Parathyroid adenoma (tissue), 2 donors: ENCODE results near the gene PPP1R13L.

Experiments used
- H2AFZ ChIP-seq: fragments of 300-600 bp; sonication (generic); one replicate; pipeline ENCODE4 v1.7.0; 2017; ENCODE audit warnings: antibody characterized with exemption, mild to moderate bottlenecking
- H3K27ac ChIP-seq: fragments of 300-600 bp; sonication (generic); one replicate; pipeline ENCODE4 v1.7.0; 2017
- H3K27me3 ChIP-seq: fragments of 300-600 bp; sonication (generic); one replicate; pipeline ENCODE4 v1.7.0; 2017; ENCODE audit warnings: low read length; ENCODE audit not compliant: control insufficient read depth, insufficient read depth
- H3K36me3 ChIP-seq: fragments of 300-600 bp; sonication (generic); one replicate; pipeline ENCODE4 v1.7.0; 2017; ENCODE audit warnings: low read length; ENCODE audit not compliant: control insufficient read depth, insufficient read depth
- H3K4me1 ChIP-seq: fragments of 300-600 bp; sonication (generic); one replicate; pipeline ENCODE4 v1.7.0; 2017; ENCODE audit warnings: control low read depth
- H3K4me2 ChIP-seq: fragments of 300-600 bp; sonication (generic); one replicate; pipeline ENCODE4 v1.7.0; 2017; ENCODE audit warnings: low read length
- H3K4me3 ChIP-seq: fragments of 300-600 bp; sonication (generic); one replicate; pipeline ENCODE4 v1.7.0; 2017; ENCODE audit warnings: low read depth, low read length
- H3K79me2 ChIP-seq: fragments of 300-600 bp; sonication (generic); one replicate; pipeline ENCODE4 v1.7.0; 2017; ENCODE audit warnings: control low read depth
- H3K9ac ChIP-seq: fragments of 300-600 bp; sonication (generic); one replicate; pipeline ENCODE4 v1.7.0; 2017; ENCODE audit warnings: mild to moderate bottlenecking
- H3K9me3 ChIP-seq: fragments of 300-600 bp; sonication (generic); one replicate; pipeline ENCODE4 v1.7.0; 2017; ENCODE audit warnings: low read length; ENCODE audit not compliant: control insufficient read depth
- TF ChIP-seq, protein P1 (sequence below): fragments of 300-600 bp; sonication (generic); IDR thresholded peaks from one replicate; pipeline ENCODE4 v1.7.0; 2017; ENCODE audit warnings: antibody characterized with exemption, mild to moderate bottlenecking
- donor health status: primary hyperparathyroidism.

PPP1R13L gene

DNA sequence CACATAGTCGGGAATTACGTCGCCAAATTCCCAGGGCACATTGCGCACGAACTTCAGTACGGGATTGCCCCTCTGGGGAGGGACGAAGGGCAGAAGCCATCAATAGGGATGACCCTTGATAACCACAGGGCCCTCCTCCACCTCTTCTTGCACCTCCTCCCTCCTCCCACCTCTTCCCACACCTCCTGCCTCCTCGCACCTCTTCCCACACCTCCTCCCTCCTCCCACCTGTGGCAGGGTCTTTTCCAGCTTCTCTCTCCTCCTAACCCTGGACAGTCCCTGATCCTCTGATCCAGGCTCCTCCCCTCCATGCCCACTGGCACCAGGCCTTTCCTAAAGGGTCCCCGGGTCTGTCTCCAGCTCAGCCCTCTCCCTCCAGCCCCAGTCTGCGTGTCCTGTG lies 15.5 kb upstream of the PPP1R13L start:
- H3K36me3 ChIP-seq, result no peaks in the 10 kb centered on the region
- H3K79me2 ChIP-seq, result no peaks in the 10 kb centered on the region
- H3K4me3 ChIP-seq, result no peak overlapping the region
- no peak overlapping the region for H3K9ac ChIP-seq
- H3K9me3 ChIP-seq, result no peaks in the 10 kb centered on the region
- no peaks in the 10 kb centered on the region for H3K27me3 ChIP-seq
- H3K4me1 ChIP-seq, result peaks cover 4% of the 10 kb centered on the region
- H3K4me2 ChIP-seq, result no peak overlapping the region
- TF ChIP-seq, protein P1, sequence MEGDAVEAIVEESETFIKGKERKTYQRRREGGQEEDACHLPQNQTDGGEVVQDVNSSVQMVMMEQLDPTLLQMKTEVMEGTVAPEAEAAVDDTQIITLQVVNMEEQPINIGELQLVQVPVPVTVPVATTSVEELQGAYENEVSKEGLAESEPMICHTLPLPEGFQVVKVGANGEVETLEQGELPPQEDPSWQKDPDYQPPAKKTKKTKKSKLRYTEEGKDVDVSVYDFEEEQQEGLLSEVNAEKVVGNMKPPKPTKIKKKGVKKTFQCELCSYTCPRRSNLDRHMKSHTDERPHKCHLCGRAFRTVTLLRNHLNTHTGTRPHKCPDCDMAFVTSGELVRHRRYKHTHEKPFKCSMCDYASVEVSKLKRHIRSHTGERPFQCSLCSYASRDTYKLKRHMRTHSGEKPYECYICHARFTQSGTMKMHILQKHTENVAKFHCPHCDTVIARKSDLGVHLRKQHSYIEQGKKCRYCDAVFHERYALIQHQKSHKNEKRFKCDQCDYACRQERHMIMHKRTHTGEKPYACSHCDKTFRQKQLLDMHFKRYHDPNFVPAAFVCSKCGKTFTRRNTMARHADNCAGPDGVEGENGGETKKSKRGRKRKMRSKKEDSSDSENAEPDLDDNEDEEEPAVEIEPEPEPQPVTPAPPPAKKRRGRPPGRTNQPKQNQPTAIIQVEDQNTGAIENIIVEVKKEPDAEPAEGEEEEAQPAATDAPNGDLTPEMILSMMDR, result no peak
- H2AFZ ChIP-seq, result no peak overlapping the region
- no peak overlapping the region for H3K27ac ChIP-seq

- Histone ChIP-seq H3K27ac (no peak overlapping the region), H3K27me3 (no peaks in the 10 kb centered on the region), H3K36me3 (no peaks in the 10 kb centered on the region), H3K79me2 (no peaks in the 10 kb centered on the region), H2AFZ (no peak overlapping the region), H3K4me1 (peaks cover 4% of the 10 kb centered on the region), H3K4me2 (no peak overlapping the region), H3K4me3 (no peak overlapping the region), H3K9ac (no peak overlapping the region), H3K9me3 (no peaks in the 10 kb centered on the region)
- TF ChIP-seq, protein P1, result no peak
Measured at GRCh38 chr19:45419895-45420294, 15.0 kb upstream of the PPP1R13L start.

- Histone ChIP-seq H3K36me3 (no peaks in the 10 kb centered on the region), H3K4me1 (peaks cover 4% of the 10 kb centered on the region), H2AFZ (no peak overlapping the region), H3K79me2 (no peaks in the 10 kb centered on the region), H3K27me3 (no peaks in the 10 kb centered on the region), H3K9me3 (no peaks in the 10 kb centered on the region), H3K4me3 (no peak overlapping the region), H3K27ac (no peak overlapping the region), H3K4me2 (no peak overlapping the region), H3K9ac (no peak overlapping the region)
- TF ChIP-seq, protein P1, result no peak
Measured at GRCh38 chr19:45419396-45419795, 14.5 kb upstream of the PPP1R13L start.

GRCh38 chr19:45418802-45419201 lies 13.9 kb upstream of the PPP1R13L start:
- TF ChIP-seq, protein P1, result no peak
- Histone ChIP-seq H3K27me3 (no peaks in the 10 kb centered on the region), H3K79me2 (no peaks in the 10 kb centered on the region), H2AFZ (no peak overlapping the region), H3K9me3 (no peaks in the 10 kb centered on the region), H3K4me1 (no peaks in the 10 kb centered on the region), H3K9ac (no peak overlapping the region), H3K4me3 (no peak overlapping the region), H3K27ac (no peak overlapping the region), H3K36me3 (no peaks in the 10 kb centered on the region), H3K4me2 (no peak overlapping the region)

- Histone ChIP-seq H3K36me3 (no peaks in the 10 kb centered on the region), H3K4me1 (no peaks in the 10 kb centered on the region), H3K27ac (no peak overlapping the region), H3K27me3 (no peaks in the 10 kb centered on the region), H3K4me2 (no peak overlapping the region), H3K79me2 (no peaks in the 10 kb centered on the region), H3K9ac (no peak overlapping the region), H2AFZ (no peak overlapping the region), H3K9me3 (no peaks in the 10 kb centered on the region), H3K4me3 (no peak overlapping the region)
- TF ChIP-seq, protein P1, result no peak
Measured at GRCh38 chr19:45417151-45417550, 12.3 kb upstream of the PPP1R13L start.
